ENCODE measurements around the gene CX3CR1. TPM values are rescaled to one million over a fixed set of nuclear protein-coding genes. Genes with fewer than 3 reads are reported as not detected.

Gene CX3CR1
- total RNA-seq, 1 experiment from 2014 or later = not detected

GRCh38 chr3:39226106-39226741, 53.6 kb downstream of the CX3CR1 start:
- TF ChIP-seq CTCF (IDR thresholded peaks at IDR 0.05; ENCODE audit: unreplicated experiment) = no peak
- no peaks in the 10 kb centered on the region for H3K4me1 Mint-ChIP-seq (ENCODE audit: insufficient read depth, unreplicated experiment)
- ChIA-PET POLR2A (interaction anchor here (1.0 kb wide), 1 partner anchor 12 kb away, joined by 3 read pairs; no protein-coding TSS in a partner anchor), CTCF (interaction anchor here (0.7 to 1.0 kb wide), 3 partner anchors 19 to 64 kb away, joined by 3 read pairs; no protein-coding TSS in a partner anchor)
- H3K27me3 Mint-ChIP-seq (ENCODE audit: insufficient read depth, unreplicated experiment) = peaks cover 60% of the 10 kb centered on the region
- H3K36me3 Mint-ChIP-seq (ENCODE audit: insufficient read depth, unreplicated experiment) = no peaks in the 10 kb centered on the region
- H3K4me3 Mint-ChIP-seq (ENCODE audit: unreplicated experiment) = no peak overlapping the region
- DNase-seq (ENCODE audit: unreplicated experiment) = no peak
- intact Hi-C loops (cut with micrococcal nuclease) = no loop called here
- H3K9me3 Mint-ChIP-seq (ENCODE audit: unreplicated experiment) = no peaks in the 10 kb centered on the region
- no peak overlapping the region for H3K27ac Mint-ChIP-seq (ENCODE audit: low read depth, unreplicated experiment)
- no TSS peak for BruUV-seq (replicated peaks)

GRCh38 chr3:39224288-39224687, 55.5 kb downstream of the CX3CR1 start:
- Mint-ChIP-seq H3K36me3 (ENCODE audit: insufficient read depth, unreplicated experiment) (no peaks in the 10 kb centered on the region), H3K4me1 (ENCODE audit: insufficient read depth, unreplicated experiment) (no peaks in the 10 kb centered on the region), H3K27me3 (ENCODE audit: insufficient read depth, unreplicated experiment) (peaks cover 64% of the 10 kb centered on the region), H3K4me3 (ENCODE audit: unreplicated experiment) (no peak overlapping the region), H3K9me3 (ENCODE audit: unreplicated experiment) (no peaks in the 10 kb centered on the region), H3K27ac (ENCODE audit: low read depth, unreplicated experiment) (no peak overlapping the region)
- TF ChIP-seq CTCF (IDR thresholded peaks at IDR 0.05; ENCODE audit: unreplicated experiment) = no peak
- intact Hi-C loops (cut with micrococcal nuclease) = no loop called here
- no TSS peak for BruUV-seq (replicated peaks)
- DNase-seq (ENCODE audit: unreplicated experiment) = no peak
- ChIA-PET CTCF (interaction anchor here (1.3 to 1.5 kb wide), 2 partner anchors 64 to 67 kb away, joined by 5 to 9 read pairs; no protein-coding TSS in a partner anchor), POLR2A (no interaction called here)

- no peaks in the 10 kb centered on the region for H3K9me3 Mint-ChIP-seq (ENCODE audit: unreplicated experiment)
- H3K36me3 Mint-ChIP-seq (ENCODE audit: insufficient read depth, unreplicated experiment) = no peaks in the 10 kb centered on the region
- POLR2A ChIA-PET = no interaction called here
- TF ChIP-seq CTCF (IDR thresholded peaks at IDR 0.05; ENCODE audit: unreplicated experiment) = no peak
- no peak for DNase-seq (ENCODE audit: unreplicated experiment)
- H3K27me3 Mint-ChIP-seq (ENCODE audit: insufficient read depth, unreplicated experiment) = peaks cover 76% of the 10 kb centered on the region
- no TSS peak for BruUV-seq (replicated peaks)
- H3K4me1 Mint-ChIP-seq (ENCODE audit: insufficient read depth, unreplicated experiment) = no peaks in the 10 kb centered on the region
- intact Hi-C loops (cut with micrococcal nuclease) = no loop called here
- H3K27ac Mint-ChIP-seq (ENCODE audit: low read depth, unreplicated experiment) = no peak overlapping the region
- CTCF ChIA-PET = interaction anchor here (1.3 kb wide), 1 partner anchor 69 kb away, joined by 5 read pairs; no protein-coding TSS in a partner anchor
- no peak overlapping the region for H3K4me3 Mint-ChIP-seq (ENCODE audit: unreplicated experiment)
Measured at GRCh38 chr3:39222939-39223338, 56.9 kb downstream of the CX3CR1 start.

- Mint-ChIP-seq H3K4me1 (ENCODE audit: insufficient read depth, unreplicated experiment) (no peaks in the 10 kb centered on the region), H3K9me3 (ENCODE audit: unreplicated experiment) (no peaks in the 10 kb centered on the region), H3K27ac (ENCODE audit: low read depth, unreplicated experiment) (no peak overlapping the region), H3K4me3 (ENCODE audit: unreplicated experiment) (no peak overlapping the region), H3K27me3 (ENCODE audit: insufficient read depth, unreplicated experiment) (peaks cover 81% of the 10 kb centered on the region), H3K36me3 (ENCODE audit: insufficient read depth, unreplicated experiment) (no peaks in the 10 kb centered on the region)
- DNase-seq (ENCODE audit: unreplicated experiment) = no peak
- POLR2A ChIA-PET = no interaction called here
- no peak for TF ChIP-seq CTCF (IDR thresholded peaks at IDR 0.05; ENCODE audit: unreplicated experiment)
- intact Hi-C loops (cut with micrococcal nuclease) = no loop called here
- no TSS peak for BruUV-seq (replicated peaks)
- CTCF ChIA-PET = no interaction called here
Measured at GRCh38 chr3:39222462-39222861, 57.4 kb downstream of the CX3CR1 start.

Data from MCF 10A (cell line).